ENCODE results near the gene STAB1. TPM values are rescaled to one million over a fixed set of nuclear protein-coding genes. Genes with fewer than 3 reads are reported as not detected.

The STAB1 gene
- total RNA-seq, 1 donor from 2014 or later = 67.2 TPM

DNA sequence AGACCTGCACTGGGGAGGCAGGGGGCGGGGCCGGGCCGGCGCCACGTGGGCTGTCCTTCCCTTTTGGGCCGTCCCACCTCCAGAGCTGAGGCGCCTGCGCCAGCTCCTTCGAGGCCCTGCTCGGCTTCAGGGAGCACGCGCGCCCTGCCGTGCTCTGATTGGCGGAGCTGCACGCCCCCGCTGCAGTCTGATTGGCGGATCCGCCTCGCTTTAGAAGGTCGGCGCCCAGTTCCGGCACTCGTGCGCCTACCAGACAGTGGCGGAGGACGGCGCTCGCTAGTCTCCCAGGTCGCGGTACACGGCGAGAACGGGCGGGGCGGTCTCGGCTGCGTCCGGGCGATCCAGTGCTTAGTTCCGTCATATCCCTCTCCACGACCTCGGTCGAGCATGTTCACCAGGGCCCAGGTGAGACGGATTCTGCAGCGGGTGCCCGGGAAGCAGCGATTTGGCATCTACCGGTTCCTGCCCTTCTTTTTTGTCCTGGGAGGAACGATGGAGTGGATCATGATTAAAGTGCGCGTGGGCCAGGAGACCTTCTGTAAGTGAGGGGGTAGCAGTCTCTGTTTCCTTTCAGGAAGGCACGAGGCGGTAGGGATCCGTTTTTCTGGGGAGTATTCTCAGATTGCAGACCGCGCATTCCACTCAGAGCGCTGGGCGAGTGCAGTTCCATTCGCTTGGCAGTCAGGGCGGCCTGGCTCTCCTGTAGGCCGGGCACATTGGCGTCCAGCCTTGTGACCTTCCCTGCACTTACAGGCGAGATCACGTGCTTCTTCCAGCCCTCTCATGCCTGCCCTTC, 41.4 kb downstream of the STAB1 start, which contains the start of gene UQCC5:
Gene UQCC5, plus strand, starts transcription at position 237 of the 796 bp plus-strand sequence. Its CDS starts 151 bp downstream, at position 388.
- intact Hi-C loops (cut with micrococcal nuclease) = no loop called here
- H3K27ac ChIP-seq (replicated peaks) = peak within 1 kb of the TSS; percentile 97
- no peaks in the 10 kb centered on the region for H3K27me3 ChIP-seq (ENCODE audit: low read depth)
- H3K36me3 ChIP-seq = peaks cover 10% of the 10 kb centered on the region
- no peaks in the 10 kb centered on the region for H3K9me3 ChIP-seq (replicated peaks)
- peak; percentile 98 for DNase-seq
- TF ChIP-seq, protein P1, sequence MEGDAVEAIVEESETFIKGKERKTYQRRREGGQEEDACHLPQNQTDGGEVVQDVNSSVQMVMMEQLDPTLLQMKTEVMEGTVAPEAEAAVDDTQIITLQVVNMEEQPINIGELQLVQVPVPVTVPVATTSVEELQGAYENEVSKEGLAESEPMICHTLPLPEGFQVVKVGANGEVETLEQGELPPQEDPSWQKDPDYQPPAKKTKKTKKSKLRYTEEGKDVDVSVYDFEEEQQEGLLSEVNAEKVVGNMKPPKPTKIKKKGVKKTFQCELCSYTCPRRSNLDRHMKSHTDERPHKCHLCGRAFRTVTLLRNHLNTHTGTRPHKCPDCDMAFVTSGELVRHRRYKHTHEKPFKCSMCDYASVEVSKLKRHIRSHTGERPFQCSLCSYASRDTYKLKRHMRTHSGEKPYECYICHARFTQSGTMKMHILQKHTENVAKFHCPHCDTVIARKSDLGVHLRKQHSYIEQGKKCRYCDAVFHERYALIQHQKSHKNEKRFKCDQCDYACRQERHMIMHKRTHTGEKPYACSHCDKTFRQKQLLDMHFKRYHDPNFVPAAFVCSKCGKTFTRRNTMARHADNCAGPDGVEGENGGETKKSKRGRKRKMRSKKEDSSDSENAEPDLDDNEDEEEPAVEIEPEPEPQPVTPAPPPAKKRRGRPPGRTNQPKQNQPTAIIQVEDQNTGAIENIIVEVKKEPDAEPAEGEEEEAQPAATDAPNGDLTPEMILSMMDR (IDR thresholded peaks at IDR 0.05; ENCODE audit: borderline replicate concordance) = no peak
- H3K4me3 ChIP-seq = peak within 1 kb of the TSS; percentile 79
- peaks cover 87% of the 10 kb centered on the region for H3K4me1 ChIP-seq

DNA sequence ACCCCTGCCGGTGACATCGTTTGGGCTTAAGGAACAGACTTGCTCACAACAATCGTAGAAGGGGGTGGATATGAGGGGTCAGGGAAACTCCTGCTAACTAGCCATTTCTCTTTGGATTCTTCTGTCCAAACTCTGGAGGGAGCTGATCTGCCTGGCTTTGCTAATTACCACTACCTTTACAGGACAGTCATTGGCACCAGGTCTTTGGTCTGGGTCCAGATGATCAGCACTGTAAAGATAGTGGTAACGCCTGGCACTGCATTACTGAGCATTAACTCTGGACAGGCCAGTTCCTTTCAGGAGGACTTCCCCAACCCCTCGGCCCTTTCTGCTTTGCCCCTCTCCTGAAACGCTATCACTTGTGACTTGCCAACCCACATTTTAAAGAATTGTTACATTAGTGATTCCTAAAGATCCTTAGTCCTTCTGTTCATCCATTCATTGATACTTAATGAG, 42.1 kb downstream of the STAB1 start:
- H3K27me3 ChIP-seq (ENCODE audit: low read depth) = no peaks in the 10 kb centered on the region
- H3K27ac ChIP-seq (replicated peaks) = peak overlapping the region; percentile 97
- H3K4me3 ChIP-seq = peak overlapping the region; percentile 79
- TF ChIP-seq, protein P1 (IDR thresholded peaks at IDR 0.05; ENCODE audit: borderline replicate concordance) = no peak
- peaks cover 84% of the 10 kb centered on the region for H3K4me1 ChIP-seq
- intact Hi-C loops (cut with micrococcal nuclease) = no loop called here
- H3K36me3 ChIP-seq = peaks cover 16% of the 10 kb centered on the region
- H3K9me3 ChIP-seq (replicated peaks) = no peaks in the 10 kb centered on the region
- DNase-seq = no peak

DNA sequence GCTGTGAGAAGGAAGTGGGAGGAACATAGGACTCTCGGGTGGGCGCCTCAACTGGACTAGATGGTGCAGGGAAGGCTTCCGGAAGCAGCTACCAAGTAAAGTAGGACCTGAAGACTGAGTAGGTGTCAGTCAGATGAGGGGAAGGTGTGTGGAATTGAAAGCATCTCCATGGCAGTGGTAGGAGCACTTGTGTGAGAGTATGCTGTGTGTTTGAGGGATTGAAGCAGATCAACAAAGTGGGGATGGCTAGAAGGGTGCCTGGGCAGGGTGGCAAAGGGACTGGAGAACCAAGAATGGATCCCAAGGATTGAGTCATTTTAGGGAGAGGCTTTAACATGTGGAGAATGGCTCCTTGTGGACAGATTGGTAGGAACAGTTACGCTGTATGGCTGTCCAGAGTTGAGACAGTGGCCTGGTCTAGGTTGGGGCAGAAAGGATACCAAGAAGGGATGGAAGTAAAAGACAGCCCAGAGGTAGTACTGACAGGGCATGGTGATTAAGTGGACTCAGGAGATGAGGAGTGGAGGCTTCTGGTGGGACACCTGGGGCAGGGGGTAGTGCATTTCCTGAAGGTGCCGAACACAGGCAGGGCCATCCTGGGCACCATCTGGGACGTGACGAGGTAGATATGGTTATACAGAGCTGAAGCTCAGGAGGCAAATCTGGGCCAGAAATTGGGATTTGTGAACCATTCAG, 42.7 kb downstream of the STAB1 start:
- intact Hi-C loops (cut with micrococcal nuclease) = no loop called here
- Histone ChIP-seq H3K27ac (replicated peaks) (peak overlapping the region; percentile 97), H3K4me1 (peaks cover 79% of the 10 kb centered on the region), H3K27me3 (ENCODE audit: low read depth) (no peaks in the 10 kb centered on the region), H3K9me3 (replicated peaks) (no peaks in the 10 kb centered on the region), H3K4me3 (peak overlapping the region; percentile 79), H3K36me3 (peaks cover 16% of the 10 kb centered on the region)
- TF ChIP-seq, protein P1 (IDR thresholded peaks at IDR 0.05; ENCODE audit: borderline replicate concordance) = no peak
- no peak for DNase-seq

DNA sequence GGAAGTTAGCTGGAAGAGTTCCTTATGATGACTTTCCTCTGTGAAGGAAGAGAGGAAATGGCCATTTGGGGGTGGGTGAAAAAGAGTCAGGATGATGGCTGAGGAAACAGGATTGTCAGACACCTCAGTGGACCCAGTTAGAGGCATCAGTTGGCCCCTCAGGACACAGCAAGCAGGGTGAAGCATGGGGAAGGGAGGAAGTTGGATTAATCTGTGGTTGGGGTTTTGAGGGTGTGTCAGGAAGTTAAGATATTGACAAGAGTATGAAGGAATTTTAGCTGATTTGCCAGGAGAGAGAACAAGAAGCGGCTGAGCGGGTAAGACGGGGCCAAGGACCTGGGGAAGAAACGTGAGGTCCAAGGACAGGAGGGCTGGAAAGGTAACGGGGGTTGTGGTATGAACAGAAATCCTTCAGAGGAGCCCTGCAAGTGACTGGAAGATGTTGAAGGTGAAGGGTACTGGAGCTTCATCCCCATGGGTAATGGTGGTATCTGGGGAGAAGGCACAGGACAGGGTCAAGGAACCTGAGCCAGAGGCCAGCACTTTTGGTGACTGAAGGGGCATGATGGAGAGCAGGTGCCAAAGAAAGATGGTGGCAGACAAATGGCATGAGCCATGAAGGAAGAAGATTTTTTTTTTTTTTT, 44.0 kb downstream of the STAB1 start:
- peak overlapping the region; percentile 79 for H3K4me3 ChIP-seq
- H3K4me1 ChIP-seq = peaks cover 78% of the 10 kb centered on the region
- no peak for DNase-seq
- no peaks in the 10 kb centered on the region for H3K9me3 ChIP-seq (replicated peaks)
- intact Hi-C loops (cut with micrococcal nuclease) = no loop called here
- H3K27me3 ChIP-seq (ENCODE audit: low read depth) = no peaks in the 10 kb centered on the region
- TF ChIP-seq, protein P1 (IDR thresholded peaks at IDR 0.05; ENCODE audit: borderline replicate concordance) = no peak
- H3K27ac ChIP-seq (replicated peaks) = peak overlapping the region; percentile 97
- peaks cover 25% of the 10 kb centered on the region for H3K36me3 ChIP-seq

DNA sequence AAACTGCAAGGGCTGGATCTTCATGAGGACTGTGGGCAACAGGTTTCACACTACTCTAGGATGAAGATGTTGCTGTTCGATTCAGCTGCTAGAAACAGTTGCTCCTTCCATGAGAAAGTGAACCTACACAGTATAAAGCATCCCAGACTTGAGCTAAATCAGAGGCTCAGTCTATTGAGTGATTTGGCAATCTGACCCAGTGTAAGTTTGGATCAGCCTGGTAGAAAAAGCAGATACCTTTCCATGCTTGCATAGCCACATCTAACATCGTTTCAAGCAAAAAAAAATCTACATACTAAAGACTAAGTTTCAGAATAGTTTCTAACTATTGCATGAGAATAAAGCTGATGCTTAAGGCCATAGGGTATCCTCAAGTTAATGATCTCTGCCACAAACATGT, 45.9 kb downstream of the STAB1 start:
- no peak overlapping the region for H3K27ac ChIP-seq (replicated peaks)
- no peaks in the 10 kb centered on the region for H3K9me3 ChIP-seq (replicated peaks)
- H3K4me3 ChIP-seq = no peak overlapping the region
- DNase-seq = no peak
- H3K27me3 ChIP-seq (ENCODE audit: low read depth) = no peaks in the 10 kb centered on the region
- intact Hi-C loops (cut with micrococcal nuclease) = loop anchor here (10.0 kb wide), 1 partner anchor 66 kb away; no protein-coding TSS in a partner anchor
- TF ChIP-seq, protein P1 (IDR thresholded peaks at IDR 0.05; ENCODE audit: borderline replicate concordance) = no peak
- H3K36me3 ChIP-seq = peaks cover 40% of the 10 kb centered on the region
- H3K4me1 ChIP-seq = peaks cover 75% of the 10 kb centered on the region

Measured in left ventricle myocardium inferior (tissue), 1 donor.